ENCODE measurements around the gene SMIM29.

SMIM29 gene

DNA sequence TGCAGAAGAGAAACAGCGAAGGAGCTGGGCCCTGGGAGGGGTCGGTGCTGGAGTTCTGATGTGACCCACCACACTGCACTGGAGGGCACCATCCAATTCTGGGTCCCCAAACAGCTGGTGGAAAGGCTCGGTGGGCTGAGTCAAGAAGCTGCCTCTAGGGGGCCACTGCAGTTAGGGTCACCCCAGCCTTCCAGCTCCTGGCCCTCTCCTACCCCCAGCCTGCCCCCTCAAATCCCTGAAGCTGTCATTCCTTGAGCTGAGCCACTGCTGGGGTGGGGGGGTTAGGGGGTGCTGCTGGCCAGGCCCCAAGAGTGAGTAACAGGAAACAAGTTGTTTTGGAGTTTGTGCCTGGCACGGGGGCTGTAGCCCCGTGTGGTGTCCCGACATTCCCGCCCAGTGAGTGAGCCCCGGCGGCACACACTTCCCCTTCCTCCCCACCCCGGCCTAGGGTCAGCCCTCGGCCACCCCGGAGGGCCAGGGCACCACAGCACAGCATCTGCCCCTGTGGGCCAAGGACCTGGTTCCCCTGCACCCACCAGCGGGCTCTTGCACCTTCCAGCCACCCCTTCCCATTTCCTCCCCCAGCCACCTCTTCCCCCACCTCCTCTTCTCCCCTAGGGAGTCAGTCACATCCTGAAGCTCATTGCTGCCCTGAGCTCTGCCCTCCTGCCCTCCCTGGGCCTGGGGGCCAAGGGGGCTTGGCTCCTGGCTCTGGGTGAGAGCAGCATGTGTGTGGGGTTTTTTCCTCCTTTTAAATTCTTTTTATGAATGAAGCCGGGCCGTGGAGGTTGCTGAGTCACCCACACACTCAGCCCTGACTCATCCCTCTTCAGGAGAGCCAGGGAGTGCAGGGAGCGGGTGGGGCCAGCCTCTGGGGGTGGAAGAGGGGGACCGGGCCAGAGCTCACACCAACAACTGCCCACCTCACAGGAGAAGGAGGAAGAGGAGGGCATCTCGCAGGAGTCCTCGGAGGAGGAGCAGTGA, 4.6 kb downstream of the SMIM29 start:
- Histone ChIP-seq H3K9ac (peak overlapping the region; percentile 37 to 100 (median 60); a peak in 20 of 22 replicates), H3K9me3 (replicated peaks in 1 of 11) (no peaks in the 10 kb centered on the region), H3K36me3 (peaks cover 41 to 75% (median 67%) of the 10 kb centered on the region in 11 experiments), H3K4me1 (peaks cover 66 to 93% (median 90%) of the 10 kb centered on the region in 10 experiments), H3K27ac (peak overlapping the region in 10 of 11 experiments; percentile 43 to 77 (median 66); a peak in 20 of 22 replicates), H4K20me1 (peaks cover 88 to 95% (median 92%) of the 10 kb centered on the region in 11 experiments; a peak in 21 of 22 replicates), H3K27me3 (no peaks in the 10 kb centered on the region), H3K4me2 (peak overlapping the region; percentile 71 to 99 (median 95)), H3K4me3 (peak overlapping the region in 4 of 10 experiments; percentile 27 to 40 (median 33); a peak in 3 of 20 replicates)
- no peak for TF ChIP-seq Cebpa-rat (IDR thresholded peaks at IDR 0.05)

DNA sequence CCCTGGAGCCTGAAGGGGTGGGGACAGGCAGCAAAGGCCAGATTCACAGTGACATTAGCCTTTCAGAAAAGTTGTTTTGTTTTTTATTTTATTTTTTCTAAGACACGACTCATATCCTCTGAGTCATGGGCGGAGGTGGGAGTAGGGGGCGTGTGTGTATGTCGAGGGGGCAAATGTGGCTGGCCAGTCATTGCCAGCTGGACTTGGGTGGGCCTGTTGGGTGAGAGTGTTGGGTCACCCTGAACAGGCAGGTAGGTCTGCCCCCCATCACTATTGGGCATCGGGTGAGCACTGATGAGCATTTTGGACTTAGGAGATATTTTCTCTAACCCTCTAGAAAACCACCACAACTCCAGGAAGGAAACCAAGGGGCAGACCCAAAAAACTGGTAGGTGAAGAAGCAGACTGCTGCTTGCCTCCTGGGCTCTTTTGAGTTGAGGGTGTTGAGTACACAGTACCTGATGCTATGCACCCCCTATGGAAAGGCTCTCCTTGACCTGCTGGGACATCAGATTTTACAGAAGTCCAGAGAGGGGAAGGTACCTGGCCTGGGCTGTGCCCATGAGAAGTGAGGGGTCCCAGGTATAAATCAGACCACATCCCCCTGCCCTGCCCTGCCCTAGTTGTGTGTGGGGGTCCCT, 5.6 kb downstream of the SMIM29 start:
- Histone ChIP-seq H3K4me2 (peak overlapping the region; percentile 71 to 99 (median 95)), H3K36me3 (peaks cover 41 to 81% (median 75%) of the 10 kb centered on the region in 11 experiments), H3K27me3 (no peaks in the 10 kb centered on the region), H3K9me3 (replicated peaks in 1 of 11) (no peaks in the 10 kb centered on the region), H3K4me1 (peaks cover 71 to 99% (median 96%) of the 10 kb centered on the region in 10 experiments), H4K20me1 (peaks cover 96 to 100% (median 99%) of the 10 kb centered on the region in 11 experiments; a peak in 21 of 22 replicates), H3K27ac (peak overlapping the region in 10 of 11 experiments; percentile 43 to 77 (median 66); a peak in 19 of 22 replicates), H3K4me3 (peak overlapping the region in 4 of 10 experiments; percentile 25 to 40 (median 34); a peak in 6 of 20 replicates), H3K9ac (peak overlapping the region; percentile 37 to 100 (median 60); a peak in 21 of 22 replicates)
- TF ChIP-seq Cebpa-rat (IDR thresholded peaks at IDR 0.05): no peak

DNA sequence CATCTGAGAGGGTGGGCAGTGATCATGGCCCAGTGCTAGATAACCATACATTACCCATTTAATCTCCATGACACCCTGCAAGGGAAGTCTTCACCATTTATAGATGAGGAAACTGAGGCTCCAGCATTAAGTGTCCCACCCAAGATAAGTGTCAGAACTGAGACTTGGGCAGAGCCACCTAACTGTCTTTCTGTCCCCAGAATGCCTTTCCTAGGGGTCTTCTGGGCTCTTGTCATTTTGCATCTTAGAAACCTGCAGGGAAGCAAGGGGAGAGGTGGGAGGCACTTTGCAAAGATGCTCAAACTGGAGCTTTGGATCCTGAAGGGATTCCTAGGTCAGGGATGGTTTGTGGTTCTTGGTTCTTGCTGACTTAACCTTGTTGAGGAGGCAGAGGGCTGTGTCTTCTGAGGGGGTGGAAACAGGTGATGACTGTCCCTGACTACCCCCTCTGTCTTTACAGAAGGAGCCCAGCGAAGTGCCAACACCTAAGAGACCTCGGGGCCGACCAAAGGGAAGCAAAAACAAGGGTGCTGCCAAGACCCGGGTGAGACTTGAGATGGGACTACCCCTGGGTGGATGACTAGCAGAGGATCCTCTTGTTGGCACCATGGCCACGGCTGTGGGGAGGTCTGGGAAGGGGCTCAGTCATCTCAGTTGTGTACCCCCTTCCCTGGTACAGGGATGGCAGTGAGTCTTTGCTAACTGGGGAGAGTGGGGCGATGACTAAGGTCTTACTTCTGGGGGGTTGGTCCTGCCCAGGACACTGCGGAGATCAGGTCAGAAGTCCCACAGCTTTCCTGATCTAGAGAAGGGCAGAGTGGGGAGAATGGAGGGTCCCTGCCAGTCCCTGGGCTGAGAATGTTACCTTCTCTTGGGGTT, 6.3 kb downstream of the SMIM29 start:
- peaks cover 41 to 81% (median 75%) of the 10 kb centered on the region in 11 experiments for H3K36me3 ChIP-seq
- peak overlapping the region; percentile 71 to 99 (median 95) for H3K4me2 ChIP-seq
- no peaks in the 10 kb centered on the region for H3K27me3 ChIP-seq
- H3K9ac ChIP-seq: peak overlapping the region; percentile 37 to 100 (median 60); a peak in 21 of 22 replicates
- H4K20me1 ChIP-seq: peaks cover 89 to 100% (median 95%) of the 10 kb centered on the region in 11 experiments; a peak in 21 of 22 replicates
- peaks cover 63 to 92% (median 88%) of the 10 kb centered on the region in 10 experiments for H3K4me1 ChIP-seq
- H3K9me3 ChIP-seq (replicated peaks in 1 of 11): no peaks in the 10 kb centered on the region
- no peak for TF ChIP-seq Cebpa-rat (IDR thresholded peaks at IDR 0.05)
- peak overlapping the region in 10 of 11 experiments; percentile 34 to 77 (median 66); a peak in 18 of 22 replicates for H3K27ac ChIP-seq
- peak overlapping the region in 4 of 10 experiments; percentile 29 to 37 (median 32); a peak in 6 of 20 replicates for H3K4me3 ChIP-seq

DNA sequence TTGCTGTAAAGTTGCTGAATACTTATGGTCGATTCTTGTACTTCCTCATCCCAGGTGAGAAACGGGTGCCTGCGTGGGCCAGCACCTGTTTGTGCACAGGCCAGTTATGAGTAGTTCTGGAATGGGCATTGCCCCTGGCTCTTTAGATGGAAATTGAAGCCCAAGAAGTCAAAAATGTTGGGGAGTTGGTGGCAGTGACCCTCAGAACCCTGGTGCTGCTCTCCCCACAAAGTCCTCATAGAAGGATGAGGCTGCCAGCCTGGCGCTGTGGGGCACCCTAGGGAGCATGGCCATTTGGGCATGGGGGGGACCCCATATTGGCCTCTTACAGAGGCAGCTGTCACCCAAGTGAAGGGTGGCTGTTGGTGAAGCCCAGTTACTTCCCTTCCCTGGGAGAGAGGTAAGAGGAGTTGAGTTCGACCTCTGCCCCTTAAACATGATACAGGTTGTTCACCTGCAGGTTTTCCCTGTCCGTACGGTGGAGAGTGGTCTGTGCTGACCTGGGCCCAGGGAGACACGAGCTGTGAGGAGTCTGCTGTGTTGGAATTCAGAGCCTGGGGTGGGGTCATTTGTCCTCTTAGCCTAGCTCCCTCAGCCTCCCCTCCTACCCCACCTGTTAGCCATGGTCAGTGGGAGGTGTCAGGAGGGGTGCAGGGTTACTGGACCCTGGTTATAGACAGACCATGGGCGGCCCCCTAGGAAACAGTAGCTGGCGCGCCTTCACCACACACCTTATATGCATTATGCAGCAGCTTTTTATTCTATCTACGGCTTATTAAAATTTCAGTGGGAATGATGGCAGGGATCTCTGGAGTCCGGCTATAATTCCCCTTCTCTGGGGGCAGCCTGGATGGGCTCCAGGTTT, 7.2 kb downstream of the SMIM29 start:
- Histone ChIP-seq H3K4me2 (peak overlapping the region; percentile 71 to 99 (median 95)), H3K27ac (peak overlapping the region in 4 of 11 experiments; percentile 12 to 77 (median 50); a peak in 4 of 22 replicates), H4K20me1 (peaks cover 80 to 91% (median 86%) of the 10 kb centered on the region in 11 experiments; a peak in 21 of 22 replicates), H3K9me3 (replicated peaks in 1 of 11) (no peaks in the 10 kb centered on the region), H3K4me3 (peak overlapping the region in 2 of 10 experiments; percentile 31 to 37; a peak in 4 of 20 replicates), H3K27me3 (no peaks in the 10 kb centered on the region), H3K9ac (peak overlapping the region in 9 of 11 experiments; percentile 26 to 100 (median 60); a peak in 12 of 22 replicates), H3K36me3 (peaks cover 41 to 81% (median 75%) of the 10 kb centered on the region in 11 experiments), H3K4me1 (peaks cover 63 to 84% (median 82%) of the 10 kb centered on the region in 10 experiments)
- TF ChIP-seq Cebpa-rat (IDR thresholded peaks at IDR 0.05): no peak

DNA sequence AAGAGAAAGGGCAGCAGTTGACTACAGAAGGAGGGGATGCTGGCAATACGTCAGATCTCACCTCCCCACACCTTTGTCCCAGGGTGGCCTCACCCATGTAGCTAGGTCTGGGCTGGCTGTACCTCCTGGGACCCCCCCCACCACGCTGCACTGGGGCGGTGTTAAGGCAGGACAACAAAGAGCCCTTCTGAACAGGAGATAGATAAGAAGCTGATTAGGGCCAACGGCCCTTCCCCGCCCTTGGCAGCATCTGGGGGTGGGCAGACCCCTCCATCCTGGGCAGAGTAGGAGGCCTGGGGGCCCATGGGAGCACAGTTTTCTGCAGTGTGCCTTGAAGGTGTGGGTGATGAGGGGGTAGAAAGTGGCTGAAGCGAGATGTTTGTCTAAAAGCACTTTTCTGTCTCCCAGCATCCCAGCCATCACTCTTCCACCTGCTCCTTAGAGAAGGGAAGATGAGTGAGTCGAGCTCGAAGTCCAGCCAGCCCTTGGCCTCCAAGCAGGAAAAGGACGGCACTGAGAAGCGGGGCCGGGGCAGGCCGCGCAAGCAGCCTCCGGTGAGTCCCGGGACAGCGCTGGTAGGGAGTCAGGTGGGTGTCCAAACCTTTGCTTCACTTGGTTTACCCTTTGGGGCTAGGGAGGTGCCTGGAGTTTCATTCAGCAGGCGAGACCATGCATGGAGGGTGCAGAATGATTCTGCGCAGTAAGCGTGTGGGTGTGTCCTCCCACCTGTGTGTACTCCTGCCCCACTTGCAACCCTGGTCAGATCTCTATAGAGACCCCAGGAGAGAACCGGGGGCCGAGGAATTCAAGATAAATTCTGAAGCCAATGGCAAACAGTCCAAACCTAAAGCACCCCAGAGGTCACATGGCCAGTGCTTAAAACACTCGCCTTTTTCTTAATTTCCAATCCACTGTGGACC, 8.2 kb downstream of the SMIM29 start:
- H3K9me3 ChIP-seq (replicated peaks in 1 of 11): no peaks in the 10 kb centered on the region
- H3K9ac ChIP-seq: peak overlapping the region; percentile 33 to 100 (median 99); a peak in 17 of 22 replicates
- H3K27me3 ChIP-seq: no peaks in the 10 kb centered on the region
- H3K4me3 ChIP-seq: peak overlapping the region in 4 of 10 experiments; percentile 95 to 100 (median 99); a peak in 5 of 20 replicates
- H4K20me1 ChIP-seq: peaks cover 70 to 81% (median 76%) of the 10 kb centered on the region in 11 experiments; a peak in 21 of 22 replicates
- peaks cover 72 to 83% (median 81%) of the 10 kb centered on the region in 10 experiments for H3K4me1 ChIP-seq
- peak overlapping the region in 7 of 11 experiments; percentile 37 to 99 (median 99); a peak in 5 of 22 replicates for H3K27ac ChIP-seq
- no peak for TF ChIP-seq Cebpa-rat (IDR thresholded peaks at IDR 0.05)
- H3K36me3 ChIP-seq: peaks cover 38 to 72% (median 66%) of the 10 kb centered on the region in 11 experiments
- peak overlapping the region; percentile 87 to 99 (median 95) for H3K4me2 ChIP-seq

DNA sequence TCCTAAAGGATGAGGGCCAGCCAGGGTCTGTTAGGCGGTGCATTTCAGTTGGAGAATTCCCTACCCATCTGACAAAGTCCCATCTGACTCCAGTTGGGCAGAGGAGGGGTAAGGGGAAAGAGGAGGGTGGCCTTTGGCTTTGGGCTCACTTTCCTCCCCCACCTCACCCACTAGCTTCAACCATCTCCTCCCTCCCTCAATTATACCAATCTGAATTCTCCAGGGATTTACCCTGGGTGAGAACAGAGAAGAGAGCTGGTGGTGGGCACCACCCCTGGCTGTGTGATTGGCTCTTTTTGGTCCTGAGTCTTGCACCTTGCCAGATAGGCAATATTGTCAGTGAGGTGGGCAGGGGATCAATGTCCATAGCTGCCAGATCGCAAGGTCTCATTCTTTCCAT, 8.9 kb downstream of the SMIM29 start:
- Histone ChIP-seq H3K9ac (peak overlapping the region in 10 of 11 experiments; percentile 91 to 100 (median 99); a peak in 19 of 22 replicates), H3K27me3 (no peaks in the 10 kb centered on the region), H3K4me3 (peak overlapping the region in 7 of 10 experiments; percentile 86 to 100 (median 98); a peak in 13 of 20 replicates), H3K27ac (peak overlapping the region in 8 of 11 experiments; percentile 97 to 99 (median 99); a peak in 12 of 22 replicates), H3K36me3 (peaks cover 37 to 65% (median 60%) of the 10 kb centered on the region in 11 experiments), H3K4me2 (peak overlapping the region; percentile 87 to 99 (median 95)), H3K9me3 (replicated peaks in 1 of 11) (no peaks in the 10 kb centered on the region), H3K4me1 (peaks cover 73 to 77% (median 76%) of the 10 kb centered on the region in 10 experiments), H4K20me1 (peaks cover 63 to 75% (median 69%) of the 10 kb centered on the region in 11 experiments; a peak in 21 of 22 replicates)
- no peak for TF ChIP-seq Cebpa-rat (IDR thresholded peaks at IDR 0.05)

Measured in BLaER1 treated with 17β-estradiol and CSF1 and Interleukin-3, amounts not matched to agents 10 nM and 100 nM (cell line).